Osteoblast (primary cell): ENCODE measurements around the gene INMT. TPM values are rescaled to one million over a fixed set of nuclear protein-coding genes. Genes with fewer than 3 reads are reported as not detected.

Experiments
- DNase-seq: peaks from one replicate; pipeline ENCODE4 v3.0.0; 2011; ENCODE audit warnings: low spot score, mixed read lengths; ENCODE audit not compliant: insufficient read length; ENCODE audit errors: missing footprints
- H2AFZ ChIP-seq: 2 replicates; pipeline ENCODE4 v1.6.0; 2011; ENCODE audit warnings: mild to moderate bottlenecking, low read length
- H3K27ac ChIP-seq: 2 replicates; pipeline ENCODE4 v1.5.1; 2011; ENCODE audit warnings: mild to moderate bottlenecking, low read depth, low read length, moderate library complexity
- H3K27me3 ChIP-seq: 2 replicates; pipeline ENCODE4 v1.6.0; 2012; ENCODE audit warnings: mild to moderate bottlenecking, control low read depth, inconsistent platforms, low read length, moderate library complexity; ENCODE audit not compliant: insufficient read depth
- H3K36me3 ChIP-seq: 2 replicates; pipeline ENCODE4 v1.5.1; 2011; ENCODE audit warnings: mild to moderate bottlenecking, low read length, control low read depth, moderate library complexity; ENCODE audit not compliant: insufficient read depth
- H3K4me1 ChIP-seq: 2 replicates; pipeline ENCODE4 v1.5.1; 2011; ENCODE audit warnings: mild to moderate bottlenecking, low read length, control low read depth, moderate library complexity; ENCODE audit not compliant: insufficient read depth
- H3K4me2 ChIP-seq: 2 replicates; pipeline ENCODE4 v1.6.0; 2011; ENCODE audit warnings: mild to moderate bottlenecking, low read length; ENCODE audit not compliant: insufficient read depth
- H3K4me3 ChIP-seq: fragments of 200-600 bp; sonication (generic); 3 replicates; pipeline ENCODE4 v1.5.1; 2012; ENCODE audit warnings: mild to moderate bottlenecking, low read length, inconsistent platforms; ENCODE audit not compliant: insufficient read depth
- H3K79me2 ChIP-seq: 2 replicates; pipeline ENCODE4 v1.6.0; 2012; ENCODE audit warnings: mild to moderate bottlenecking, low read length, control low read depth, inconsistent platforms; ENCODE audit not compliant: insufficient read depth
- H3K9me3 ChIP-seq: 2 replicates; pipeline ENCODE4 v1.5.1; 2011; ENCODE audit warnings: low read depth, low read length, control low read depth
- H4K20me1 ChIP-seq: 2 replicates; pipeline ENCODE4 v1.6.0; 2012; ENCODE audit warnings: mild to moderate bottlenecking, low read length, control low read depth; ENCODE audit not compliant: insufficient read depth
- total RNA-seq: library from RNA; depleted of rRNA; stranded (reverse); fragments of >200 nt; gene quantifications from 2 replicates; pipeline ENCODE4 v1.2.3, GENCODE V29; 2012
- TF ChIP-seq, protein P1 (sequence below): IDR thresholded peaks from 2 replicates; pipeline ENCODE4 v1.5.1; 2011; ENCODE audit warnings: mild to moderate bottlenecking, low read depth, low read length, moderate library complexity; ENCODE audit errors: extremely low read depth

Gene INMT
- total RNA-seq, 1 donor, result 0.72 TPM

- H3K36me3 ChIP-seq, result no peaks in the 10 kb centered on the region
- no peak overlapping the region for H3K4me2 ChIP-seq
- H3K9me3 ChIP-seq, result no peaks in the 10 kb centered on the region
- no peaks in the 10 kb centered on the region for H4K20me1 ChIP-seq
- peaks cover 17% of the 10 kb centered on the region for H3K4me1 ChIP-seq
- H2AFZ ChIP-seq, result no peak overlapping the region
- no peaks in the 10 kb centered on the region for H3K79me2 ChIP-seq
- H3K27ac ChIP-seq, result no peak overlapping the region
- H3K27me3 ChIP-seq, result no peaks in the 10 kb centered on the region
- DNase-seq, result no peak
- no peak overlapping the region for H3K4me3 ChIP-seq
- TF ChIP-seq, protein P1, sequence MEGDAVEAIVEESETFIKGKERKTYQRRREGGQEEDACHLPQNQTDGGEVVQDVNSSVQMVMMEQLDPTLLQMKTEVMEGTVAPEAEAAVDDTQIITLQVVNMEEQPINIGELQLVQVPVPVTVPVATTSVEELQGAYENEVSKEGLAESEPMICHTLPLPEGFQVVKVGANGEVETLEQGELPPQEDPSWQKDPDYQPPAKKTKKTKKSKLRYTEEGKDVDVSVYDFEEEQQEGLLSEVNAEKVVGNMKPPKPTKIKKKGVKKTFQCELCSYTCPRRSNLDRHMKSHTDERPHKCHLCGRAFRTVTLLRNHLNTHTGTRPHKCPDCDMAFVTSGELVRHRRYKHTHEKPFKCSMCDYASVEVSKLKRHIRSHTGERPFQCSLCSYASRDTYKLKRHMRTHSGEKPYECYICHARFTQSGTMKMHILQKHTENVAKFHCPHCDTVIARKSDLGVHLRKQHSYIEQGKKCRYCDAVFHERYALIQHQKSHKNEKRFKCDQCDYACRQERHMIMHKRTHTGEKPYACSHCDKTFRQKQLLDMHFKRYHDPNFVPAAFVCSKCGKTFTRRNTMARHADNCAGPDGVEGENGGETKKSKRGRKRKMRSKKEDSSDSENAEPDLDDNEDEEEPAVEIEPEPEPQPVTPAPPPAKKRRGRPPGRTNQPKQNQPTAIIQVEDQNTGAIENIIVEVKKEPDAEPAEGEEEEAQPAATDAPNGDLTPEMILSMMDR, result no peak
Measured at GRCh38 chr7:30750010-30750409, 1.9 kb upstream of the INMT start.

GRCh38 chr7:30750683-30751650, 968 bp upstream of the INMT start:
- Histone ChIP-seq H3K4me3 (no peak overlapping the region), H4K20me1 (no peaks in the 10 kb centered on the region), H3K9me3 (no peaks in the 10 kb centered on the region), H3K27me3 (no peaks in the 10 kb centered on the region), H3K79me2 (no peaks in the 10 kb centered on the region), H3K4me2 (peak overlapping the region; percentile 55), H3K27ac (peak overlapping the region; percentile 52), H3K4me1 (peaks cover 17% of the 10 kb centered on the region), H3K36me3 (no peaks in the 10 kb centered on the region), H2AFZ (peak overlapping the region; percentile 73)
- DNase-seq, result peak; percentile 91
- TF ChIP-seq, protein P1, result no peak

DNA sequence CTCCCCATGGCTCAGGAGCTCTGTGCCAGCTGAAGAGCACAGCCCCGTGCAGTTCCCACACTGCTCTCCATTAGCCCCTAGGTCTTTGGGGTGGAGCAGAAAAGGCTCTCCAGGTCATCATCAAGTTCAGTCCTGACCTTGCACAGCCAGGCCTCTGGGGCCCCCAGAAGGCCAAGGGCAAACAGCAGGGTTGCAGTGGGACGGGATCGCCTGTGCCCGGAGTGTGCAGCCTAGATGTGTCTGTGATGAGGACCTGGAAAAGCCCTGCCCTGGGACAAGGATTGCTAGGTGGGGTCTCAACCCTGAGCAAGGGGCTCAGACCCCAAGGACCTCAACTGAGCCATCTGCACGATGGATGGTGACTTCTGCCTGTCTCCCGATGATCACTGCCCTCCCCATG, 549 bp downstream of the INMT start:
- H3K36me3 ChIP-seq, result no peaks in the 10 kb centered on the region
- TF ChIP-seq, protein P1, result no peak
- no peaks in the 10 kb centered on the region for H3K79me2 ChIP-seq
- no peaks in the 10 kb centered on the region for H3K27me3 ChIP-seq
- no peak overlapping the region for H3K4me3 ChIP-seq
- H3K4me2 ChIP-seq, result no peak overlapping the region
- H4K20me1 ChIP-seq, result no peaks in the 10 kb centered on the region
- no peak overlapping the region for H3K27ac ChIP-seq
- no peak for DNase-seq
- H3K9me3 ChIP-seq, result no peaks in the 10 kb centered on the region
- H3K4me1 ChIP-seq, result peaks cover 17% of the 10 kb centered on the region
- H2AFZ ChIP-seq, result no peak overlapping the region

GRCh38 chr7:30752979-30753378, 1.0 kb downstream of the INMT start:
- no peak overlapping the region for H3K27ac ChIP-seq
- peak overlapping the region; percentile 48 for H2AFZ ChIP-seq
- H3K36me3 ChIP-seq, result no peaks in the 10 kb centered on the region
- H4K20me1 ChIP-seq, result no peaks in the 10 kb centered on the region
- no peak overlapping the region for H3K4me2 ChIP-seq
- H3K4me3 ChIP-seq, result no peak overlapping the region
- no peak for DNase-seq
- TF ChIP-seq, protein P1, result no peak
- no peaks in the 10 kb centered on the region for H3K79me2 ChIP-seq
- H3K27me3 ChIP-seq, result no peaks in the 10 kb centered on the region
- H3K4me1 ChIP-seq, result peaks cover 17% of the 10 kb centered on the region
- H3K9me3 ChIP-seq, result no peaks in the 10 kb centered on the region
